Right lung (tissue), 10 donors: ENCODE results near the gene GBA3. TPM values are rescaled to one million over a fixed set of nuclear protein-coding genes. Genes with fewer than 3 reads are reported as not detected.

Source experiments
- DNase-seq, 2 donors: peaks; one replicate each; pipeline ENCODE4 v3.0.0-alpha.2; 2013
- long read RNA-seq, 8 donors: transcript quantifications; one replicate each; lab custom pipeline, GENCODE V29; 2026
- polyA plus RNA-seq, 5 donors: library from polyadenylated mRNA; unstranded; fragments of 120-200 nt; gene quantifications; one replicate each; pipeline versions ENCODE4 v1.2.1 to v1.2.3, GENCODE V29; 2013; ENCODE audit warnings: inconsistent platforms in 1 of 5, low replicate concordance in 1 of 5; ENCODE audit not compliant: insufficient read length in 5 of 5, insufficient read depth in 1 of 5

Gene GBA3
- polyA plus RNA-seq: under 1 TPM in 1 of 5 donors, not detected in 4; 0.17 TPM
- long read RNA-seq, donor 1, partial matches to known transcripts: 14 of 14 reads
- long read RNA-seq, donor 1, other reads (novel, unspliced or antisense): 0 of 14 reads
- long read RNA-seq, donor 2: 0 reads
- long read RNA-seq, donor 3: 0 reads
- long read RNA-seq, donor 4: 0 reads
- long read RNA-seq, donor 5: 0 reads
- long read RNA-seq, donor 6: 0 reads
- long read RNA-seq, donor 7: 0 reads
- long read RNA-seq, donor 8: 0 reads

GRCh38 chr4:22692736-22693135, at the start of gene GBA3:
TSS of gene GBA3 (plus strand) at chr4:22692937.
- no peak for DNase-seq

- no peak for DNase-seq
Observed at GRCh38 chr4:22643952-22644351, 48.8 kb upstream of the GBA3 start.

GRCh38 chr4:22645481-22646182, 47.1 kb upstream of the GBA3 start:
- no peak for DNase-seq

GRCh38 chr4:22648996-22649395, 43.7 kb upstream of the GBA3 start:
- no peak for DNase-seq

GRCh38 chr4:22650771-22651170, 42.0 kb upstream of the GBA3 start:
- no peak for DNase-seq

GRCh38 chr4:22653752-22654151, 39.0 kb upstream of the GBA3 start:
- no peak for DNase-seq

- no peak for DNase-seq
Observed at GRCh38 chr4:22661443-22661842, 31.3 kb upstream of the GBA3 start.

GRCh38 chr4:22667332-22667940, 25.3 kb upstream of the GBA3 start:
- peak in 1 of 2 donors; percentile 6 for DNase-seq

- DNase-seq: peak in 1 of 2 donors; percentile 32
Observed at GRCh38 chr4:22668301-22668700, 24.4 kb upstream of the GBA3 start.

- DNase-seq: no peak
Observed at GRCh38 chr4:22668702-22669101, 24.0 kb upstream of the GBA3 start.

- no peak for DNase-seq
Observed at GRCh38 chr4:22670956-22671355, 21.8 kb upstream of the GBA3 start.

- DNase-seq: no peak
Observed at GRCh38 chr4:22672519-22672918, 20.2 kb upstream of the GBA3 start.

GRCh38 chr4:22672944-22673343, 19.8 kb upstream of the GBA3 start:
- DNase-seq: no peak

- DNase-seq: no peak
Observed at GRCh38 chr4:22674700-22675099, 18.0 kb upstream of the GBA3 start.

GRCh38 chr4:22676063-22676462, 16.7 kb upstream of the GBA3 start:
- DNase-seq: peak in 1 of 2 donors; percentile 14

- DNase-seq: no peak
Observed at GRCh38 chr4:22677780-22678179, 15.0 kb upstream of the GBA3 start.

- peak in 1 of 2 donors; percentile 11 for DNase-seq
Observed at GRCh38 chr4:22678940-22679854, 13.5 kb upstream of the GBA3 start.

- no peak for DNase-seq
Observed at GRCh38 chr4:22680065-22680642, 12.6 kb upstream of the GBA3 start.

GRCh38 chr4:22683726-22684125, 9.0 kb upstream of the GBA3 start:
- no peak for DNase-seq

- DNase-seq: no peak
Observed at GRCh38 chr4:22686141-22686540, 6.6 kb upstream of the GBA3 start.

GRCh38 chr4:22688236-22688635, 4.5 kb upstream of the GBA3 start:
- no peak for DNase-seq

GRCh38 chr4:22689428-22689827, 3.3 kb upstream of the GBA3 start:
- DNase-seq: no peak
